ENCODE measurements around the gene RAMAC. TPM values are rescaled to one million over a fixed set of nuclear protein-coding genes. Genes with fewer than 3 reads are reported as not detected.
"Not testable (repeated sequence)": the region's sequence is repeated elsewhere in the genome, so short reads cannot be mapped to it uniquely, and the experiment has no call there.

RAMAC gene
- total RNA-seq, 1 experiment from 2014 or later: 40.7 TPM

DNA sequence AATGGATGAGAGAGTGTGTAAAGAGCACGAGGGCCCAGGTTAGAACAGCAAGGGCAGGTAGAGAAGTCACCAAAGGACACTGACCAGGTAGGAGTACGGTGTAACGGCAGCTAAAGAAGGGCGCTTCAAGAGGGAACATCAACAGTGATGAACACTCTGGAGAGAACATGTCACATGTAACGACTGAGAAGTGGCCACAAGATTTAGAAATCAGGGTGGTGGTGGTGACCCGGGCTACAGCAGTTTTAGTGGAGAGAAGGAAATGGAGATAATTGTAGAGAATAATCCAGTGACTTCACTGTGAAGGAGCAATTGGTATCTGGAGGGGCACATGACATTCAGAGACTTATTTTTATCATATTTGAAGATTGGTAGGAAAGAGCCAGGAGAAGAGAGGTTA lies 26.6 kb downstream of the RAMAC start:
- no peak for DNase-seq (ENCODE audit: low read depth)

DNA sequence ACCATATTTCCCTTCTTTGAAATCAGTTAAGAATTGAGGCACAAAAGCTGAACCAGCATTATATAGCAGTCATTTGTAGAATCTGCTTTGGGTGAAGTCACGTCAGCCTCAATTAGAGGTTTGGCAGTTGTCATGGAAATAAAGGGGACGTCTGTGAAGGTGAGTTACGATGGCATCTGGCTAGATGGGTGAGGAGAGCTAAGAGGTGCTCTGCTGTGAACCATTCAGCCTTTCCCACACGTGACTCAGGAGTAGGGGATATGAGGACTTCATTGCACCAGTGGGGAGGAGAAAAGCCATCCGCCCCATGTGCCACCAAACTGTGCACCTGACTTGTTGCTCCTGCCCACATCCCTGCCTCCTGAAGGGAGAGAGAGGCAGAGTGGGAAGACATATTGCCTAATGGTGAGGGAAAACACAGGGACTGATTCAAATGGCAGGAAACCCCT lies 28.2 kb downstream of the RAMAC start:
- no peak for DNase-seq (ENCODE audit: low read depth)

DNA sequence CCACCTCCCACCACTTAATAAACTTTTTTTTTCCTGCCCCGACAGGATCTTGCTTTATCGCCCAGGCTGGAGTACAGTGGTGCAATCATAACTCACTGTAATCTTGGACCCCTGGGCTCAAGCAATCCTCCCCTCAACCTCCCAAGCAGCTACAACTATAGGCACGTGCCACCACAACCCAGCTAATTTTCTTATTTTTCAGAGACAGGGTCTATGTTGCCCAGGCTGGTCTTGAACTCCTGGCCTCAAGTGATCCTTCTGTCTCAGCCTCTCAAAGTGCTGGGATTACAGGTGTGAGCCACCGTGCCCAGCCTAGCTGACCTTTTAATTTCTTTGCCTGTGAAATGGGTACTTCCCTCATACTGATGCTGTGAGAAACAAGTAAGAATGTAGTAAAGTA lies 29.4 kb downstream of the RAMAC start:
- DNase-seq (ENCODE audit: low read depth): no peak

DNA sequence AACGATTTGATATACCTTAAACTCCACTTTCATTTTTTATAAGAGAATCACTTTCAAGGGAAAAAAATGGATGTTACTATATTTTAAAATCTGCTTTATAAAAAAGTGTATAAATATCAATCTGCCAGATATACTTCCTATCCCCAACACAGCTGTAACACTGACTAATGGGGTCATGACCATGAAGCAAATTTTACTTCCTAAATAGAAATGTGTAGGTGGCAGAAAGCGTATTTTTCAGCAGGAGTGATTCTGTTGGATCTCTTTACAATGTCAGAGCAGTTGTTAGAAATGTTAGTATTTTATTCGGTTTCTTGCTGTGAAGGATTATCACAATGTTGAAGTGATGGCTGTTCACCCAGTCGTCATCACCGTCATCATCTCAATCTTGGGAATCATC lies 30.9 kb downstream of the RAMAC start:
- DNase-seq (ENCODE audit: low read depth): no peak

DNA sequence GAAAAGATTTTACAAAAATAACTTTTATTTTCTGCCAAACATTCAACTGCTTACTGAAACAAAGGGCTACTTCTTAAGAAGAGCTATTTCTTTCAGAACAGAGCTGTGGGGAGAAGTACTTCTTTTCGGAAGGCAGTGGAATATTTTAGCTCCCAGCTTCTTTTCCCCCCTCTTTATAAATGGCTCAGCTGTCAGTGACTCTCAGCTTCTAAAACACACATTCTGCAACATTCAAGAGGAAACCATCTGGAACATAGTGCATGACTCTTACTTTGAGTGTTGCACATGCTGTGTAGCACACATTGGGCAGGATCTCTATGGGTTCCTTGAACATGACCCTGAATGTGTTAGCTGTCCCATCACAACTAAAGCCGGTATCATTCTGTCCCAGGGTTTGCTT lies 32.4 kb downstream of the RAMAC start:
- no peak for DNase-seq (ENCODE audit: low read depth)

DNA sequence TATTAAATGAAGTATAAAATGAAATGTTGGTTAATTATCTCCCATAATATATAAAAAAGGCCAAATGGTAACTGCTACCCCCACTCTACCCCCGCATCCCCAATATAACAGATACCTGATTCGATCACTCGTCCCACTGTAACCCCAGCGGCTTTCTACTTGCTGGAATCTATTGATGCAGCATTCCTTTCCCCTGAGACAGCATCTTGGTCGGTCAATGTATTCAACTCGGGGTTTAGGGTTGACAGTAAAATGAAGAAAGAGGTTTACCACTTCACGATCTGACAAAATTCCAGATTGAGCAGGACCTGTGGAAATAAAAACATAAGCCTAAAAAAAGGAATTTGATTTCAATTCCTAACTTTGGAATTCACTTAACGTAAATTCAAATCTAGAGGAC lies 44.0 kb downstream of the RAMAC start:
- DNase-seq (ENCODE audit: low read depth): peak; percentile 84

DNA sequence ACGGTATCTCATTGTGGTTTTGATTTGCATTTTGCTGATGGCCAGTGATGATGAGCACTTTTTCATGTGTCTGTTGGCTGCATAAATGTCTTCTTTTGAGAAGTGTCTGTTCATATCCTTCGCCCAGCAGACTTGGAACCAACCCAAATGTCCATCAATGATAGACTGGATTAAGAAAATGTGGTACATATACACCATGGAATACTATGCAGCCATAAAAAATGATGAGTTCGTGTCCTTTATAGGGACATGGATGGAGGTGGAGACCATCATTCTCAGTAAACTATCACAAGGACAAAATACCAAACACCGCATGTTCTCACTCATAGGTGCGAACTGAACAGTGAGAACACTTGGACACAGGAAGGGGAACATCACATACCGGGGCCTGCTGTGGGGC lies 45.2 kb downstream of the RAMAC start:
- not testable (repeated sequence) for DNase-seq (ENCODE audit: low read depth)

DNA sequence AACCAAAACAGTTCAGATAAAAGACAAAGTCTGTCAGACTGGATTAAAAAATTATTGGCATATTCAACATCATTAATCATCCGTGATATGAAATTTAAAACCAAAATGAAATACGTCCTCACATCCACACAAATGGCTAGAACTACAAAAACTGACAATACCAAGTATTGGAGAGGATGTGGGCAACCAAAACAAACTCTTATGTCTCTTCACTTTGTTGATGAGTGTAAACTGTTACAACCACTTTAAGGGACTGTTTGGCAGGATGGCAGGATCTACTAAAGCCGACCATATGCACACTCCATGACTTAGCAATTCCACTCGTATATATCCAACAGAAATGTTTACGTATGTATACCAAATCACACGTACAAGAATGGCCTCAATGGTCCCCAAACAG lies 50.2 kb downstream of the RAMAC start:
- no peak for DNase-seq (ENCODE audit: low read depth)

DNA sequence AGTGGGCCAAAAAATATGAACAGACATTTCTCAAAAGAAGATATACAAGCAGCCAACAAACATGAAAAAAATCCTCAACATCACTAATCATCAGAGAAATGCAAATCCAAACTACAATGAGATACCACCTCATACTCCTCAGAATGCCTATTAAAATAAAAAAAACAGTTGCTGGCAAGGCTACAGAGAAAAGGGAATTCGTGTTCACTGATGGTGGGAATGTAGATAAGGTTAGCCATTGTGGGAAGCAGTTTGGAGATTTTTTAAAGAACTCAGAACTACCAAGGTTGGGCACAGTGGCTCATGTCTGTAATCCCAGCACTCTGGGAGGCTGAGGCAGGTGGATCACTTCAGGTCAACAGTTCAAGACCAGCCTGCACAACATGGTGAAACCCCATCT lies 53.2 kb downstream of the RAMAC start:
- peak; percentile 46 for DNase-seq (ENCODE audit: low read depth)

Other genes starting within 250 kb of the RAMAC start
- not detected in 2 replicates for gene FSD2, start 180.1 kb upstream of the RAMAC start, total RNA-seq (2014; rRNA removed; shearing (Covaris generic))
- 4.2 and 6.3 TPM in 2 replicates for gene WHAMM, start 176.6 kb upstream of the RAMAC start, total RNA-seq (2014; rRNA removed; shearing (Covaris generic))
- gene HOMER2, start 33.5 kb upstream of the RAMAC start, total RNA-seq (2014; rRNA removed; shearing (Covaris generic)): 5.5 and 7.6 TPM in 2 replicates
- gene C15orf40, start 25.4 kb downstream of the RAMAC start, total RNA-seq (2014; rRNA removed; shearing (Covaris generic)): 12.0 and 15.3 TPM in 2 replicates
- gene BTBD1, start 81.0 kb downstream of the RAMAC start, total RNA-seq (2014; rRNA removed; shearing (Covaris generic)): 82.6 and 102 TPM in 2 replicates
- 0.52 and 1.1 TPM in 2 replicates for gene TM6SF1, start 121.4 kb downstream of the RAMAC start, total RNA-seq (2014; rRNA removed; shearing (Covaris generic))
- 33.1 and 37.8 TPM in 2 replicates for gene HDGFL3, start 221.6 kb downstream of the RAMAC start, total RNA-seq (2014; rRNA removed; shearing (Covaris generic))